ENCODE measurements around the gene GLIS2. TPM values are rescaled to one million over a fixed set of nuclear protein-coding genes. Genes with fewer than 3 reads are reported as not detected.

Gene GLIS2
- total RNA-seq, 1 experiment from 2014 or later, result 44.2 TPM

DNA sequence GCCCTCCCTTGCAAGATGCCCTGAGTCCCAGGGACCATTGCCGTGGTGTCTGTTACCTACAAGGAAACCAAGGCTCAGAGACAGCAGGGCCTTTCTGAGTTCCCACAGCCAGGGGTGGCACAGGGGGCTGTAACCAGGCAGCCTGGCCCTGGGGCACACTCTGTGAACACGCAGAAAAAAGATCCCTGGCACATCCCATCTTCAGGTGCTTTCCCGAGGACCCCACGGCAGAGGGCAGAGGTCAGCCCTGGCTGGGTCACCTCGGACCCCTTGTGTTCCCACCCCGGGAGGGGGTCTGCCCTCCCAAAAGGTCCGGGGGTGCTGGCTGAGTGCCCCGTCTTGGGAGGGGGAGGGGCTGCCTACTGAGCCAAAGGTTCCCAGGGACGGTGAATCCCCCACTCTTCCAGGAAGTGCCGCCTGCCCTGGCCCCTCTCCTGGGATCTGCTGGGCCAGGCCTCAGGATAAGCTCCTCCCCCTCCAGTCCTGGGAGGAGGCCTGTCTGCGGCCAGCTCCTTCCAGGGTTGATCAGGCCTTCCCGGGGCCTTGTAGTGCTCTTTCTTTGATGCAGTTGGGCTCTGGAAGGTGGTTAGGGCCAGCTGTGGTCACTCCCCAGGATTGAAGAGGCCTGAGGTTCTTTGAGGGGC lies 8.1 kb downstream of the GLIS2 start:
- no peaks in the 10 kb centered on the region for H3K9me2 ChIP-seq (ENCODE audit: insufficient read depth)
- H3K4me2 ChIP-seq, result no peak overlapping the region
- H4K20me1 ChIP-seq (ENCODE audit: insufficient read depth), result peaks cover 38% of the 10 kb centered on the region
- H2AFZ ChIP-seq, result no peak overlapping the region
- intact Hi-C loops (cut with micrococcal nuclease; ENCODE audit: unreplicated experiment), result no loop called here
- H3K27ac ChIP-seq, result no peak overlapping the region
- no peaks in the 10 kb centered on the region for H3K9me3 ChIP-seq (ENCODE audit: insufficient read depth, low read depth)
- H3K4me3 ChIP-seq, result no peak overlapping the region
- CTCF ChIA-PET, result interaction anchor here (0.6 to 1.1 kb wide), 3 partner anchors 16 to 50 kb away, joined by 3 to 6 read pairs (median 4); no protein-coding TSS in a partner anchor
- H3K4me1 ChIP-seq (replicated peaks; ENCODE audit: insufficient read depth), result no peaks in the 10 kb centered on the region
- DNase-seq, result no peak
- no peaks in the 10 kb centered on the region for H3K36me3 ChIP-seq (ENCODE audit: low read depth)
- BruUV-seq (replicated peaks), result no TSS peak
- POLR2A ChIA-PET (ENCODE audit: unreplicated experiment), result interaction anchor here (0.5 to 0.8 kb wide), 5 partner anchors 34 to 624 kb away, joined by 4 to 9 read pairs (median 5); partner anchors contain the start of gene TFAP4
- H3K79me2 ChIP-seq (ENCODE audit: low read depth), result 0 out of 2 replicates have a peak, but pooled peaks cover 8% of the 10 kb centered on the region
- TF ChIP-seq EZH2 (IDR thresholded peaks at IDR 0.05; ENCODE audit: low read depth), result no peak
- TF ChIP-seq, protein P1, sequence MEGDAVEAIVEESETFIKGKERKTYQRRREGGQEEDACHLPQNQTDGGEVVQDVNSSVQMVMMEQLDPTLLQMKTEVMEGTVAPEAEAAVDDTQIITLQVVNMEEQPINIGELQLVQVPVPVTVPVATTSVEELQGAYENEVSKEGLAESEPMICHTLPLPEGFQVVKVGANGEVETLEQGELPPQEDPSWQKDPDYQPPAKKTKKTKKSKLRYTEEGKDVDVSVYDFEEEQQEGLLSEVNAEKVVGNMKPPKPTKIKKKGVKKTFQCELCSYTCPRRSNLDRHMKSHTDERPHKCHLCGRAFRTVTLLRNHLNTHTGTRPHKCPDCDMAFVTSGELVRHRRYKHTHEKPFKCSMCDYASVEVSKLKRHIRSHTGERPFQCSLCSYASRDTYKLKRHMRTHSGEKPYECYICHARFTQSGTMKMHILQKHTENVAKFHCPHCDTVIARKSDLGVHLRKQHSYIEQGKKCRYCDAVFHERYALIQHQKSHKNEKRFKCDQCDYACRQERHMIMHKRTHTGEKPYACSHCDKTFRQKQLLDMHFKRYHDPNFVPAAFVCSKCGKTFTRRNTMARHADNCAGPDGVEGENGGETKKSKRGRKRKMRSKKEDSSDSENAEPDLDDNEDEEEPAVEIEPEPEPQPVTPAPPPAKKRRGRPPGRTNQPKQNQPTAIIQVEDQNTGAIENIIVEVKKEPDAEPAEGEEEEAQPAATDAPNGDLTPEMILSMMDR (conservative IDR thresholded peaks at IDR 0.05), result no peak
- no peaks in the 10 kb centered on the region for H3K27me3 ChIP-seq (ENCODE audit: insufficient read depth, low read depth)
- H3F3A ChIP-seq (ENCODE audit: insufficient read depth, low read depth), result no peaks in the 10 kb centered on the region

DNA sequence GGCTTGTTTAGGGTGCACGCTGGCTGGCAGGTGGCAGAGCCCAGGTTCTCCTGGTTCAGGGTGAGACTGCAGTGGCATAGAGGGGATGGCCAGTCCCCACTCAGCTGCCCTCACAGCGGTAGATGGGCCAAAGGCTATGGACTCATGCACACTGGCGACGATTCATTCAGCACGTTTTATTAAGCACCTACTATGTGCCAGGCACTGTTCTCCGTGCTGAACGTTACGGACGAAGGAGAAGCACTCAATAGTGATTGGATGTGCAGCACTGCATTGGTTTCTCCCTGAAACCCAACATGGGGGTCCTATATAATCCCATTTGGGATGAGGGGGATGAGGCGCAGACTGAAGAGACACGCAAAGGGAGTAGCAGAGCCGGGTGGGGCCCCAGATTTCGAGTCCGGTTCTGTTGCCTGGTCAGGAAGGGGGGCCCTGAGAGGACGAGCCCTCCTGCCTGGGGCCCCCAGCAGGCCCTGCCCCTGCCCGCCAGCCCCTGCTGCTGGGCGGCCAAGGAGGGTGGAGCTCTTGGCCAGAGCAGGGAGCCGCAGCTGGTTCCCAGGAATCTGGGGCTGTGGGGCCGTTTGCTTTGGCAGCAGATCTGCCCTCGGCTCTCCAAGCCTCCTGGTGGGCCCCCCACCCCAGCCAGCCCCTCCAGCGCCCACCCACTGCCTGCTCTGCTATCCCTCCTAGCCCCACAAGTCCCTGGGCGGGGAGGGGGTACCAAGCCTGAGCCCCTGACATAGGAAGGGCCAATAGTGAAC lies 8.8 kb downstream of the GLIS2 start:
- no peak overlapping the region for H3K4me3 ChIP-seq
- no peak overlapping the region for H3K4me2 ChIP-seq

DNA sequence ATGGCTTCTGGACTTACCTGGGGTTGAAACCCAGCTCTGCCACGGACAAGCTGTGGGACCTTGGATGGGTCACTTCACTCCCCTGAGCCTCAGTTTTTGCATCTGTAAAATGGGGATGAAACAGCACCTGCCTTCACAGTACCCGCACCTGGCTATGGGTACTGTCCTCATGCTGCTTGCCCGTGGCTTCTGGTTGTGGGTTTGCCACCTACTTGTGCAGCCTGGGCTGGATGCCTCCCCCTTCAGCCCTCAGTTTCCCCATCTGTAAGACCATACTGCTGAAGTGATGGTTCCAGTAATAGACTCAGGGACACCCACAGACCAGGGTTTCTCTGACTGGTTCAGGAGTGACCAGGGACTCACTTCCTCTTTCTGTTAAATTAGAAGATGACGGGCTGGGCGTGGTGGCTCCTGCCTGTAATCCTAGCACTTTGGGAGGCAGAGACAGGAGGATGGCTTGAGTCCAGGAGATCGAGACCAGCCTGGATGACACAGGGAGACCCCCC lies 9.4 kb downstream of the GLIS2 start:
- peaks cover 7% of the 10 kb centered on the region; the same call in 1 of the 2 replicates for H3F3A ChIP-seq (ENCODE audit: insufficient read depth, low read depth)
- H3K4me2 ChIP-seq, result no peak overlapping the region
- POLR2A ChIA-PET (ENCODE audit: unreplicated experiment), result interaction anchor here (0.7 kb wide), 1 partner anchor 13 kb away, joined by 3 read pairs; no protein-coding TSS in a partner anchor
- no peaks in the 10 kb centered on the region for H3K27me3 ChIP-seq (ENCODE audit: insufficient read depth, low read depth)
- DNase-seq, result no peak
- TF ChIP-seq EZH2 (IDR thresholded peaks at IDR 0.05; ENCODE audit: low read depth), result no peak
- TF ChIP-seq, protein P1 (conservative IDR thresholded peaks at IDR 0.05), result no peak
- no peaks in the 10 kb centered on the region for H3K4me1 ChIP-seq (replicated peaks; ENCODE audit: insufficient read depth)
- H3K36me3 ChIP-seq (ENCODE audit: low read depth), result no peaks in the 10 kb centered on the region
- H3K4me3 ChIP-seq, result no peak overlapping the region
- no peaks in the 10 kb centered on the region for H3K79me2 ChIP-seq (ENCODE audit: low read depth)
- H4K20me1 ChIP-seq (ENCODE audit: insufficient read depth), result peaks cover 42% of the 10 kb centered on the region
- no peak overlapping the region for H2AFZ ChIP-seq
- BruUV-seq (replicated peaks), result no TSS peak
- intact Hi-C loops (cut with micrococcal nuclease; ENCODE audit: unreplicated experiment), result no loop called here
- no peaks in the 10 kb centered on the region for H3K9me3 ChIP-seq (ENCODE audit: insufficient read depth, low read depth)
- no peak overlapping the region for H3K27ac ChIP-seq
- no peaks in the 10 kb centered on the region for H3K9me2 ChIP-seq (ENCODE audit: insufficient read depth)
- CTCF ChIA-PET, result no interaction called here

More for the DNA sequence above, 8.8 kb downstream of the GLIS2 start:
- H3F3A ChIP-seq (ENCODE audit: insufficient read depth, low read depth), result peaks cover 2% of the 10 kb centered on the region; the same call in 1 of the 2 replicates
- H3K27ac ChIP-seq, result no peak overlapping the region
- no TSS peak for BruUV-seq (replicated peaks)
- H4K20me1 ChIP-seq (ENCODE audit: insufficient read depth), result peaks cover 37% of the 10 kb centered on the region
- ChIA-PET CTCF (interaction anchor here (0.6 kb wide), 2 partner anchors 17 to 35 kb away, joined by 3 to 5 read pairs; no protein-coding TSS in a partner anchor), POLR2A (ENCODE audit: unreplicated experiment) (interaction anchor here (0.7 kb wide), 1 partner anchor 624 kb away, joined by 5 read pairs; no protein-coding TSS in a partner anchor)
- H3K27me3 ChIP-seq (ENCODE audit: insufficient read depth, low read depth), result no peaks in the 10 kb centered on the region
- H3K79me2 ChIP-seq (ENCODE audit: low read depth), result 0 out of 2 replicates have a peak, but pooled peaks cover 1% of the 10 kb centered on the region
- H3K4me1 ChIP-seq (replicated peaks; ENCODE audit: insufficient read depth), result no peaks in the 10 kb centered on the region
- H3K9me2 ChIP-seq (ENCODE audit: insufficient read depth), result no peaks in the 10 kb centered on the region
- H2AFZ ChIP-seq, result no peak overlapping the region
- H3K36me3 ChIP-seq (ENCODE audit: low read depth), result no peaks in the 10 kb centered on the region
- no peak for DNase-seq
- TF ChIP-seq, protein P1 (conservative IDR thresholded peaks at IDR 0.05), result no peak
- TF ChIP-seq EZH2 (IDR thresholded peaks at IDR 0.05; ENCODE audit: low read depth), result no peak
- H3K9me3 ChIP-seq (ENCODE audit: insufficient read depth, low read depth), result no peaks in the 10 kb centered on the region
- intact Hi-C loops (cut with micrococcal nuclease; ENCODE audit: unreplicated experiment), result no loop called here

All from PC-9 (cell line).